HUES48 (cell line): ENCODE results near the gene CLEC19A.

Experiments used
- H3K27ac ChIP-seq: one replicate; pipeline ENCODE4 v1.7.0; 2013; ENCODE audit warnings: low read depth, low read length, inconsistent platforms
- H3K27me3 ChIP-seq: 2 replicates; pipeline ENCODE4 v1.6.1; 2013; ENCODE audit warnings: mild to moderate bottlenecking, low read length; ENCODE audit not compliant: control insufficient read depth, insufficient read depth
- H3K36me3 ChIP-seq: 2 replicates; pipeline ENCODE4 v1.6.1; 2013; ENCODE audit warnings: low read length; ENCODE audit not compliant: control insufficient read depth, insufficient read depth
- H3K4me1 ChIP-seq: 2 replicates; pipeline ENCODE4 v1.6.1; 2013; ENCODE audit warnings: mild to moderate bottlenecking, low read length; ENCODE audit not compliant: control insufficient read depth, insufficient read depth
- H3K4me3 ChIP-seq: 2 replicates; pipeline ENCODE4 v1.5.1; 2013; ENCODE audit warnings: mild to moderate bottlenecking, low read depth, low read length
- H3K9ac ChIP-seq: 2 replicates; pipeline ENCODE4 v1.6.1; 2013; ENCODE audit warnings: mild to moderate bottlenecking, low read depth, low read length, moderate library complexity
- H3K9me3 ChIP-seq: 2 replicates; pipeline ENCODE4 v1.6.1; 2013; ENCODE audit warnings: low read length; ENCODE audit not compliant: control insufficient read depth, insufficient read depth

CLEC19A gene

DNA sequence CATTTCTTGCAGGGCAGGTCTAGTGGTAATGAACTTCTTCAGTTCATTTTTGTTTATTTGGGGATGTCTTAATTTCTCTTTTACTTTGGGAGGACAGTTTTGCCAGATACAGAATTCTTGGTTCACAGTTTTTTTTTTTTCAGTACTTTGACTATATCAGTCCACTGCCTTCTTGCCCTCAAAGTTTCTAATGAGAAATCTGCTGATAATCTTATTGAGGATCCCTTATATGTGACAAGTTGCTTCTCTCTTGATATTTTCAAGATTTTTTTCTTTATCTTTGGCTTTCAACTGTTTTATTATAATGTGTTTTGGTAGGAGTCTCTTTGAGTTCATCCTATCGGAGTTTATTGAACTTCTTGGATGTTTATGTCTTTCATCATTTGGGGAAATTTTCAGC is 42.8 kb downstream of the CLEC19A start:
- Histone ChIP-seq H3K9me3 (no peaks in the 10 kb centered on the region), H3K9ac (no peak overlapping the region), H3K36me3 (no peaks in the 10 kb centered on the region), H3K4me3 (no peak overlapping the region), H3K27ac (no peak overlapping the region), H3K27me3 (no peaks in the 10 kb centered on the region), H3K4me1 (no peaks in the 10 kb centered on the region)

DNA sequence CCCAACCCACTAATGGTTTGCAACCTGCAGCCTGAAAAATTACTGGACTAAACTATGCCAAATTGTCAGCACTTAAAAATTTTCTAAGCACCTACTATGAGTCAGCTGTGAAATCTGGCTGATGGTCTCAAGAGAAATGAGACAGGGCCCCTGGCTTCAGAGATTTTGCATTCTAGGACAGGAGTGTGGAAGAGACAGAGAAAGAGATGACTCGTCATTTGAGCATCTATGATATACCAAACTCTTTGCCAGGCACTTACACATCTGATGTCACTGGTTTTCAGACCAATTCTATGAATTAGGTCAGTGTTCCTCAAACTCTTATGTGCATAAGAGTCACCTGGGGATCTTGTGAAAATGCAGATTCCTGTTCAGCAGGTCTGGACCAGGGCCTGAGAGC is 44.4 kb downstream of the CLEC19A start:
- Histone ChIP-seq H3K4me3 (no peak overlapping the region), H3K36me3 (no peaks in the 10 kb centered on the region), H3K4me1 (no peaks in the 10 kb centered on the region), H3K27ac (no peak overlapping the region), H3K27me3 (no peaks in the 10 kb centered on the region), H3K9me3 (no peaks in the 10 kb centered on the region), H3K9ac (no peak overlapping the region)

DNA sequence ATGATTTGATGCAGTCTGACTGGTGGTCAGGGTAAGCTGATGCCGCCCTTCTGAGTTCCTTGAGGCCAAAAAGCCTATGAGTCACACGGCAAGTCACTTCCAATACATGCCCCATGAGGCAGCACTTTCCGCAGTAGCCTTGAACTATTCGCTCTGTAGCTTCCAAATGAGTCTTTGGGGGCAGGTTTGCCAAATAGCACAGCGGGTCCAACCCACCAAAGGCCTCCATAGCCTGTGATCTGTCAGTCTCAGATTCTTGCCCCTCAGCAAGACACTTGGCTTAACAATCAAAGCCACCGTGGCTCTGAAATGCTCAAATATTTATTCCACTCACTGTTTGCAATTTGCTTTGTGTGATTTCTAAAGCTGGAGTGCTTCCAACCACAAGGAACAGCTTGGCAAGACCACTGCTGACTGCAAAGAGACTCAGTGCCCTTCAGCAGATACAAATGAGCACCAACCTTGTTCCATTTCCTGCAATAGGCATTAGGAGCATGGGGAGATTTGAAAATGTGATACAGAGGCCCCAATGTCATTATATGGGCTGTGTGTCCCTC is 45.4 kb downstream of the CLEC19A start:
- Histone ChIP-seq H3K4me3 (no peak overlapping the region), H3K36me3 (no peaks in the 10 kb centered on the region), H3K27ac (peak overlapping the region; percentile 38), H3K27me3 (no peaks in the 10 kb centered on the region), H3K9me3 (no peaks in the 10 kb centered on the region), H3K9ac (no peak overlapping the region), H3K4me1 (no peaks in the 10 kb centered on the region)

DNA sequence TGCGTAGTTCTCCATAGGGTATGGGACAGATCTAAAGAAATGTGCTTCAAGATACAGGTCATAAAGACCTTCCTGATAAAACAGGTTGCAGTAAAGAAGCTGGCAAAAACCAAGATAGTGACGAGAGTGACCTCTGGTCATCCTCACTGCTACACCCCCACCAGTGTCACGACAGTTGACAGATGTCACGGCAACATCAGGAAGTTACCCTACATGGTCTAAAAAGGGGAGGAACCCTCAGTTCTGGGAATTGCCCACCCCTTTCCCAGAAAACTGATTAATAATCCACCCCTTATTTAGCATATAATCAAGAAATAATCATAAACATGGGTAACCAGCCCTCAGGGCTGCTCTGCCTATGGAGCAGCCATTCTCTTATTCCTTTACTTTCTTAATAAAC is 46.3 kb downstream of the CLEC19A start:
- Histone ChIP-seq H3K36me3 (no peaks in the 10 kb centered on the region), H3K27me3 (no peaks in the 10 kb centered on the region), H3K9me3 (no peaks in the 10 kb centered on the region), H3K27ac (no peak overlapping the region), H3K4me1 (no peaks in the 10 kb centered on the region), H3K9ac (no peak overlapping the region), H3K4me3 (no peak overlapping the region)

DNA sequence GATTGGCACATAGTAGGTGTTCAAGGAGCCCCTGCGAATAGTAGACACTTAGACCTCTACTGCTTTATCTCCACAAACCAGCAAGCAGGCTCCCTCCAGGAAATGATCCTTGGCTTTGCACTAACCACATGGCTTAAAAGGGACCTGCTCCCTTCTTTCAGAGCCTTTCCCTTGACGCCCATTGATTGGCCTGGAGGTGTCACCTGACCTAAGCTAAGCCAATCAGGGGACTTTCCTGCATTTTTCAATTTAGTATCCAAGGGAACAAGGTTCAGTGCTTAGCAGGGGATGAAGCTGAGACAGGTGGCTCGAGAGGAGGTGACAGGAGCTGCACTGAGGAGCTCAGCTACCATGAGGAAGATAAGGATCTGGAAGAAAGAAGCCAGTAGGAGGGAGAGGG is 52.8 kb downstream of the CLEC19A start:
- no peaks in the 10 kb centered on the region for H3K36me3 ChIP-seq
- no peak overlapping the region for H3K27ac ChIP-seq
- no peak overlapping the region for H3K9ac ChIP-seq
- no peaks in the 10 kb centered on the region for H3K27me3 ChIP-seq
- no peaks in the 10 kb centered on the region for H3K9me3 ChIP-seq
- no peak overlapping the region for H3K4me3 ChIP-seq
- no peaks in the 10 kb centered on the region for H3K4me1 ChIP-seq

DNA sequence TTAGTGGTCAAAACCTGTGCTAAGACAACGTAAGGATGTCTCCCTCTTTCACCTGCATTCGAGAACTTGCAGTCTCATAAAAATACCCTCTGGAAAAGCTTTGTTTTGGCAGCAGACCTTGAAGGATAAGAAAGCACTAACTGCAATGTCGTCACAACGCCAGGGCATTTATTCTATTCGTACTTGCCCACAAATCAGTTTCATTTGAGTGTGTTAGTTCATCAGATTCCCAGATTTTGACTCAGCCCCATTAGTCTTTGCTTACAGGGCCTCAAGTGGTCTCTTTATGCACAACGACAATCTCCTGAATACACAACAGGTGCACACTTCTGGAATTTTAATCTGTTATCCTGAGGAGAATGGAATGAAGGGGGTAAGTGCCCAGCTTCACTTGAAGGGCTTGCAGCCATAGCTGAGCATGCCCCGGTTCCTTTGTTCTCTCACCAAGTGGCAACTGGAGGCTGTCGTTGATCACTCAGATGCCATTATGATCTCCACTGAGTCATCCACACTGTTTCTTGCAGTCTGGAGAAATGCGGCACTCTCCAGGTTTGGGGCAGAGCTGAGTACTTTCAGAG is 58.8 kb downstream of the CLEC19A start:
- no peak overlapping the region for H3K4me3 ChIP-seq
- no peaks in the 10 kb centered on the region for H3K27me3 ChIP-seq
- no peaks in the 10 kb centered on the region for H3K36me3 ChIP-seq
- peaks cover 21% of the 10 kb centered on the region for H3K4me1 ChIP-seq
- H3K9me3 ChIP-seq, result no peaks in the 10 kb centered on the region
- H3K27ac ChIP-seq, result no peak overlapping the region
- H3K9ac ChIP-seq, result no peak overlapping the region

DNA sequence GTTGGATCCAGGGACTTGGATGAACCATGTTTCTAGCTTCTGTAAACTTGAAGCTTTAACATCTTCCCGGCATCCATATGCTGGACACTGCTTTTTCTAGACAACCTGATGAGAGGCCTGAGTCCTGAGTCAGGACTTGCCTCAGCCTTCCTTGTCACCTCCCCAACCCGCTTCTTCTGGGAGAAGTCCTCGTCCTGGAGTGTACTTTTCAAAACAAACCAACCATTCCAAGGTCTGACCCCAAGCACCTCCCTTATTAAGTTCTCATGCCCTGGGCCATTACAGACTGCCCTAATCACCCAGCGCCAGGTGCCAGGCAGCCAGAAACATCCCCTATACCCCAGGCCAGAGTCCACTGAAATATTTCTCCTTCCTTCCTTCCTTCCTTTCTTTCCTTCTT is 59.4 kb downstream of the CLEC19A start:
- Histone ChIP-seq H3K36me3 (no peaks in the 10 kb centered on the region), H3K9me3 (no peaks in the 10 kb centered on the region), H3K27ac (no peak overlapping the region), H3K9ac (no peak overlapping the region), H3K4me3 (no peak overlapping the region), H3K27me3 (no peaks in the 10 kb centered on the region), H3K4me1 (peaks cover 24% of the 10 kb centered on the region)

DNA sequence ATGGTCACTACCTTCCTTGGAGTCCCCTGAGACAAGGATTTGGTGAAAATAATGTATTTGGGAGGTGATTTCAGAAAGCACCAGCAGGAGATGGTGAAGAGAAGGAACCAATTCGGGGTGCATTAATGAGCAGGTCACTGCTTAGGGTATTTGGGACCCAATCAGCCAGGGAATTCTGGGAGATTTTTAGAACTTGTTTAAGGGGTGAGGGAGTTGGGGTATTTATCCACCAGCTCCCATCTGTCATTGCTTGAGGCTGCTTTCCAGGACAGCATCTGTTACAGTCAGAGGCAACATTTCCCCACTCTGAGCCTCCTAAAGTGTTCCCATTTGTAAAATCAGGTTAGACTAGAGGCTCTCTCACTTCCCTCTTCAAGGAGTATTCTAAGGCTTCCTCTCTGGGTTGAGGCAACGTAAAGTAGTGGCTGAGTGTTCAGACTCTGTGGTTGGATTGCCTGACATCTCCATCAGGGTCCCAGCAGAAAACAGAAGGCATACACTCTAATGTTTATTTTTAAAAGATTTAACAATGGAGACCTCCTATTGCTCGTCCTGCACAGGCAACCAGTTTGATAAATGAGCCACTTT is 60.9 kb downstream of the CLEC19A start:
- Histone ChIP-seq H3K4me1 (peaks cover 24% of the 10 kb centered on the region), H3K9ac (no peak overlapping the region), H3K9me3 (no peaks in the 10 kb centered on the region), H3K36me3 (no peaks in the 10 kb centered on the region), H3K4me3 (no peak overlapping the region), H3K27ac (no peak overlapping the region), H3K27me3 (no peaks in the 10 kb centered on the region)

DNA sequence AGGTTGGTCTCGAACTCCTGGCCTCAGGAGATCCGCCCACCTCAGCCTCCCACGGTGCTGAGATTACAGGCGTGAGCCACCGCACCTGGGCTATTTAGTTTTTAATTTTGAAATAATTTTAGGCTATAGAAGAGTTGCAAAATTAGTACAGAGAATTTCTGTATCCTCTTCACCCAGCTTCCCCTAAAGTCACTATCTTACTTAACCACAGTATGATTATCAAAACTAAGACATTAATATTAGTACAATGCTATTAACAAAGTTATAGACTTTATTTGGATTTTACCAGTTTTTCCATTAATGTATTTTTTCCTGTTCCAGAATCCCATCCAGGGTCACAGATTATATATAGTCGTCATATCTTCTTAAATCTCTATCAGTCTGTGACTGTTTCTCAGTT is 62.6 kb downstream of the CLEC19A start:
- H3K27ac ChIP-seq, result peak overlapping the region; percentile 89
- H3K4me1 ChIP-seq, result peaks cover 24% of the 10 kb centered on the region
- H3K9ac ChIP-seq, result 0 out of 2 replicates have a peak overlapping the region, but pooled peaks have one; percentile 50
- no peaks in the 10 kb centered on the region for H3K27me3 ChIP-seq
- H3K36me3 ChIP-seq, result no peaks in the 10 kb centered on the region
- H3K9me3 ChIP-seq, result no peaks in the 10 kb centered on the region
- 0 out of 2 replicates have a peak overlapping the region, but pooled peaks have one; percentile 11 for H3K4me3 ChIP-seq

DNA sequence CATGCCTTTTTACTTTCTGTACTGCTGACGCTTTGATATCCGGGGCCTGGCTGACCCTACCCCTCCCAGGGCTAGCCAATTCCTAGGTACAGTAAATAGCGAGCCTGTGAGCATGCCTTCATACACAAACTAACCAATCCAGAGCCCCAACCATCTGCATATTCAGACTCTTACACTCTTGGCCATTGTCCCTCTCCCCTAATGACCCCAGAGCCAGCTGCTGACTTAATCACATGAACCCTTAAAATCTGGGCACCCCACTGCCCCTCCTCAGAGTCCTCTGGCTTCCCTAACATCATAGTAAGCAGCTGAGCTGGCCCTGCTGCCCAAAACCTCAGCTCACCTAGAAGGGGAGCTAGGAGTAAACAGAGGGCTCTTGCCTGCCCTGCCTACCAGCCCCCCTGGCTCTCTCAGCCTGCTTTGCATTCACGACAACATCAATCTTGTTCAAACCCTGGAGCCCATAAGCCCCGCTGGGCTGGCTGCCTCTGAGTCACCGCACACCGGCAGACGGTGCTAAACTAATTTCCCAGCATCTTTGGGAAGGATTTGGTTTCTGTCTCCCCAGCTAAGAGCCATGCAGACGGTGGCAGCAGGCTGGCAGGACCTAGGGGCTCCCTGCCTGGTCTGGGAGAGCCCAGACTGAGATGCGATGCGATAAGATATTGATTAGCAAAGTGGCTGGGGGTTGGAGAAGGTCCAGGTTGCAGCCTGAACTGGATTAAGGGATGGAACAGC is 63.2 kb downstream of the CLEC19A start:
- Histone ChIP-seq H3K9ac (0 out of 2 replicates have a peak overlapping the region, but pooled peaks have one; percentile 50), H3K4me1 (peaks cover 24% of the 10 kb centered on the region), H3K27ac (peak overlapping the region; percentile 89), H3K36me3 (no peaks in the 10 kb centered on the region), H3K9me3 (no peaks in the 10 kb centered on the region), H3K27me3 (no peaks in the 10 kb centered on the region), H3K4me3 (0 out of 2 replicates have a peak overlapping the region, but pooled peaks have one; percentile 11)

DNA sequence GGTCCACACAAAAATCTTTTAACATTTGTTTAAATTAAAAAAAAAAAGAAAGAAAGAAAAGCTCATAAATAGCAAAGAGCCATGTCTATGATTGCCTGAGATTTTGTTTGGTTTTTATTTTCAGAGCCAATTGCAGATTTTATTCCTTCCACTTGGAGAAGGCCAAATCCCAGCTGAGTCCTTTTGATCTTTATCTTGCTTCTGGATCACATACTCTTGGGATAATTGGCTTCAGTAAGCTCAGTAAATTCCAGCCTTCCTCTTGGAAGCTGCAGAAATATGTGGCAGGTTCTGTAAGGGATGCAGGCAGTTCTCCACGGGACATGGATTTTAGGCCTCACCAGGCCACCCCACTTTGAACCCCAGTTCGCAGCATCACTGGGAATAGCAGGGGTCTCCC is 68.8 kb downstream of the CLEC19A start:
- H3K9ac ChIP-seq, result no peak overlapping the region
- peaks cover 3% of the 10 kb centered on the region for H3K4me1 ChIP-seq
- no peak overlapping the region for H3K4me3 ChIP-seq
- H3K9me3 ChIP-seq, result no peaks in the 10 kb centered on the region
- no peak overlapping the region for H3K27ac ChIP-seq
- no peaks in the 10 kb centered on the region for H3K27me3 ChIP-seq
- no peaks in the 10 kb centered on the region for H3K36me3 ChIP-seq
